Heart left ventricle (tissue), 13 donors: ENCODE data around the gene GUCY2C.
A peak's percentile ranks its signal among the peaks of the same experiment; 100 is the strongest.

Experiments
- CTCF ChIP-seq, 12 donors: fragments of 200-600 bp; sonication (generic) in 4 of 12; IDR thresholded peaks; one replicate each; pipeline versions ENCODE4 v1.5.0 to v1.8.0; 2018 to 2022; ENCODE audit warnings: antibody characterized with exemption in 12 of 12, mild to moderate bottlenecking in 5 of 12
- POLR2A ChIP-seq, 2 donors: fragments of 450-650 bp; IDR thresholded peaks; one replicate each; pipeline ENCODE4 v1.6.1; 2017; ENCODE audit warnings: antibody characterized with exemption in 2 of 2, mild to moderate bottlenecking in 2 of 2, moderate library complexity in 2 of 2
- donor health status: ischemic (EF 13 %, LVEDD 7.1; RV severe dilation, severe dysfunction).
- donor health status: DM: no; HTN: yes; CAD: no.
- donor health status: DM: no; HTN: no; CAD: no.
- donor health status: ischemic (EF 25% LVEDD 6.9; RV normal size, moderate dysfunction).
- donor health status: ischemic (EF 25% LVEDD 5.7; RV mildly dilated, moderate dysfunction).
- donor health status: ischemic (EF 35%, LVEDD 5.7; RV mildly dilated, moderate dysfunction).
- donor health status: nonischemic (EF 11% LVEDD 7.7; RV severe dilation, severe dysfunction).
- donor health status: DM: yes; HTN: yes; CAD: no.
- donor health status: PGD.
- donor health status: ischemic (EF 29% LVEDD 5.4; RV normal size, mild dysfunction).
- donor health status: nonischemic (EF 23%, LVEDD 6.1; RV moderate dilation, normal function).

GRCh38 chr12:14629832-14630710 lies 66.3 kb downstream of the GUCY2C start:
- no peak for TF ChIP-seq POLR2A (IDR thresholded peaks at IDR 0.05)
- TF ChIP-seq CTCF (IDR thresholded peaks at IDR 0.05): peak; percentile 90 to 97 (median 94)
